NCI-H748 (cell line): ENCODE data around the gene MS4A12.
"Not testable (repeated sequence)": the region's sequence is repeated elsewhere in the genome, so short reads cannot be mapped to it uniquely, and the experiment has no call there.

Source experiments
- DNase-seq: peaks from one replicate; lab custom pipeline; 2025; ENCODE audit not compliant: unreplicated experiment; lab: John Stamatoyannopoulos, UW

The MS4A12 gene

GRCh38 chr11:60511393-60511792 is 18.8 kb downstream of the MS4A12 start:
- DNase-seq, result no peak

- no peak for DNase-seq
Measured at GRCh38 chr11:60512651-60513225, 20.2 kb downstream of the MS4A12 start.

GRCh38 chr11:60513496-60514460 is 21.2 kb downstream of the MS4A12 start:
- DNase-seq, result no peak

GRCh38 chr11:60515144-60515855 is 22.7 kb downstream of the MS4A12 start, which contains the start of gene MS4A13:
Gene MS4A13, plus strand, starts transcription at chr11:60515392. Its CDS starts 2,692 bp downstream, at chr11:60518084.
- no peak for DNase-seq

DNA sequence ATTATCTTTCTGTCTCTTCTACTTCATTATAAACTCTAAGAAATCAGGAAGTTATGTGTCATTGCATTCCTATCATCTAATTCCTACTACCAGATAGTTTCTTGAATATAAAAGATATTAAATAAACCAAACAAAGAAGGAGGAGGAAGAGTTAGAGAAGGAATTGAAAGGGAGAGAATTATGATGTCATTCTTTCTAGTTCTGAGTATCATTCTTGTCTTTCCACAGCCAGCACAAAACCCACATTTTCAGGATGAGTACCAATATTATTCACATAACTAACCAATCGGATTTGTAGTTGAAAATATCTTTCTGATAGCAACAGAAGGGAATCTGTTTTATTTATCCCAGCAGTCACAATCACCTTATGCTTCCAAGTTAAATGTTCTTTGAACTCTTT is 35.9 kb downstream of the MS4A12 start:
- no peak for DNase-seq

- no peak for DNase-seq
Measured at GRCh38 chr11:60528934-60529333, 36.4 kb downstream of the MS4A12 start.

DNA sequence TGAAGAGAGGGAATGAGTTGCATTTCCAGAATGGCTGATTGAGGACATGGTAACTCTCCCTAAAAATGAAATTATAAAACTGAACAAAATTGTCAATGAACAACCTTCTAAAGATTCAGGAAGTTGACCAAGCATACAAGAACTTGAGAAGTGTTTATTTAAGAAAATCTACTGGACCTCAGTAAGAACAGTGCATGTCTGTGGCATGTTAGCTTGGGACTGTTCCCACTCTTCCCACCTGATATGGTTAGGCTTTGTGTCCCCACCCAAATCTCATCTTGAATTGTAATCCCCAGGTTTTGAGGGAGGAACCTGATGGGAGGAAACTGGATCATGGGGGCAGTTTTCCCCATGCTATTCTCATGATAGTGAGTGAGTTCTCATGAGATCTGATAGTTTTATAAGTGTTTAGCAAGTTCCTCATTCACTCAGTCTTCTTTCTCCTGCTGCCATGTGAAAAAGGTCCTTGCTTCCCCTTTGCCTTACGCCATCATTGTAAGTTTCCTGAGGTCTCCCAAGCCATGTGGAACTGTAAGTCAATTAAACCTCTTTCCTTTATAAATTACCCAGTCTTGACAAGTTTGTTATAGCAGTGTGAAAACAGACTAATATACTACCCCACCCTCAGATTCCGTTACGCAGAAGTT is 38.0 kb downstream of the MS4A12 start:
- no peak for DNase-seq

DNA sequence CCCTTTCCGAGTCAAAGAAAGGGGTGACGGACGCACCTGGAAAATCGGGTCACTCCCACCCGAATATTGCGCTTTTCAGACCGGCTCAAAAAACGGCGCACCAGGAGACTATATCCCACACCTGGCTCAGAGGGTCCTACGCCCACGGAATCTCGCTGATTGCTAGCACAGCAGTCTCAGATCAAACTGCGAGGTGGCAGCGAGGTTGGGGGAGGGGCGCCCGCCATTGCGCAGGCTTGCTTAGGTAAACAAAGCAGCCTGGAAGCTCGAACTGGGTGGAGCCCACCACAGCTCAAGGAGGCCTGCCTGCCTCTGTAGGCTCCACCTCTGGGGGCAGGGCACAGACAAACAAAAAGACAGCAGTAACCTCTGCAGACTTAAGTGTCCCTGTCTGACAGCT is 39.8 kb downstream of the MS4A12 start:
- not testable (repeated sequence) for DNase-seq

DNA sequence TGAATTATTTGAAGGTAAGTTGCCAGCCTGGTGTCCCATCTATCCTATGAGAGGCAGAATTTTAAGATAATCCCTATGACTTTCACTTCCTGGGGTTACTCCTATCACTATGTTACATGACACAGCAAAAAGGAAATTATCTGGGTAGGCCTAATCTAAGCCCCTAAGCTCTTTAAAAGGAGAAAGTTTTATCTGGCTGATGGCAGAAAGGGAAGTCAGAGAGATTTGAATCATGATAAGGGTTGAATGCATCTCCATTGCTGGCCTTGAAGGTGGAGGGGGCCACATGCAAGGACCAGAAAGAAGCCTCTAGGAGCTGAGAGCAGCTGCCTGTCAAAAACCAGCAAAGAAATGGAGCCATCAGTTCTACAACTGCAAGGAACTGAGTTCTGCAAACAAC is 46.0 kb downstream of the MS4A12 start:
- DNase-seq, result not testable (repeated sequence)

- no peak for DNase-seq
Measured at GRCh38 chr11:60544077-60544476, 51.5 kb downstream of the MS4A12 start.
